ENCODE measurements around the gene GRIN3B.
A peak's percentile ranks its signal among the peaks of the same experiment; 100 is the strongest.

Gene GRIN3B

GRCh38 chr19:991932-992669 lies 8.1 kb upstream of the GRIN3B start:
- DNase-seq = no peak

- DNase-seq = no peak
Observed at GRCh38 chr19:992670-993055, 7.6 kb upstream of the GRIN3B start.

GRCh38 chr19:993361-993830 lies 6.8 kb upstream of the GRIN3B start:
- DNase-seq = no peak

GRCh38 chr19:993831-994393 lies 6.3 kb upstream of the GRIN3B start:
- DNase-seq = no peak

GRCh38 chr19:994516-994915 lies 5.7 kb upstream of the GRIN3B start:
- DNase-seq = no peak

GRCh38 chr19:995051-995827 lies 5.0 kb upstream of the GRIN3B start:
- DNase-seq = peak; percentile 84

- peak; percentile 72 for DNase-seq
Observed at GRCh38 chr19:996051-996838, 4.0 kb upstream of the GRIN3B start.

- DNase-seq = peak; percentile 22
Observed at GRCh38 chr19:998064-998463, 2.2 kb upstream of the GRIN3B start.

GRCh38 chr19:999379-999719 lies 870 bp upstream of the GRIN3B start:
- DNase-seq = no peak

GRCh38 chr19:1000591-1001537 lies 645 bp downstream of the GRIN3B start:
- no peak for DNase-seq

GRCh38 chr19:1001538-1002166 lies 1.4 kb downstream of the GRIN3B start:
- DNase-seq = peak; percentile 50

- DNase-seq = no peak
Observed at GRCh38 chr19:1002600-1002999, 2.4 kb downstream of the GRIN3B start.

- DNase-seq = no peak
Observed at GRCh38 chr19:1003283-1003682, 3.1 kb downstream of the GRIN3B start.

GRCh38 chr19:1004204-1004802 lies 4.1 kb downstream of the GRIN3B start:
- no peak for DNase-seq

GRCh38 chr19:1004803-1005664 lies 4.8 kb downstream of the GRIN3B start:
- DNase-seq = peak; percentile 63

- DNase-seq = peak; percentile 45
Observed at GRCh38 chr19:1006711-1007398, 6.6 kb downstream of the GRIN3B start.

- DNase-seq = no peak
Observed at GRCh38 chr19:1007399-1008251, 7.4 kb downstream of the GRIN3B start.

- no peak for DNase-seq
Observed at GRCh38 chr19:1008268-1009040, 8.2 kb downstream of the GRIN3B start.

All from DMS53 (cell line).